Effector memory CD8-positive, alpha-beta T cell (primary cell): ENCODE measurements around the gene MED8.
"Not testable (repeated sequence)": the region's sequence is repeated elsewhere in the genome, so short reads cannot be mapped to it uniquely, and the experiment has no call there.

ENCODE experiments used
- ATAC-seq: fragments of 150-1000 bp; cut with Tn5 transposase; replicated peaks from 2 replicates; pipeline ENCODE4 v1.10.0; 2021; ENCODE audit warnings: mild to moderate bottlenecking, moderate library complexity
- DNase-seq, 3 experiments: peaks; one replicate each; pipeline ENCODE4 v3.0.0; 2021
- H3K27ac Mint-ChIP-seq, 2 donors: one replicate each; pipeline ENCODE4 v1.8.0; 2022; ENCODE audit warnings: mild to moderate bottlenecking in 2 of 2, mixed read lengths in 2 of 2, moderate library complexity in 2 of 2
- H3K27me3 Mint-ChIP-seq, 2 donors: one replicate each; pipeline ENCODE4 v1.8.0; 2022; ENCODE audit warnings: mixed read lengths in 2 of 2
- H3K36me3 Mint-ChIP-seq: one replicate; pipeline ENCODE4 v1.8.0; 2022; ENCODE audit warnings: mild to moderate bottlenecking, moderate library complexity, mixed read lengths; ENCODE audit not compliant: insufficient read depth
- H3K4me1 Mint-ChIP-seq, 2 donors: one replicate each; pipeline ENCODE4 v1.8.0; 2022; ENCODE audit warnings: low read depth in 2 of 2, mixed read lengths in 2 of 2
- H3K4me3 Mint-ChIP-seq, 2 donors: one replicate each; pipeline ENCODE4 v1.8.0; 2022; ENCODE audit warnings: mild to moderate bottlenecking in 2 of 2, mixed read lengths in 2 of 2, moderate library complexity in 2 of 2
- H3K9me3 Mint-ChIP-seq, 2 donors: one replicate each; pipeline ENCODE4 v1.8.0; 2022; ENCODE audit warnings: mixed read lengths in 2 of 2

MED8 gene

GRCh38 chr1:43414634-43415223 lies 25.1 kb upstream of the MED8 start:
- no peaks in the 10 kb centered on the region for H3K27me3 Mint-ChIP-seq
- DNase-seq (peak; percentile 55 to 66 (median 61)), ATAC-seq (peak; percentile 82)
- H3K27ac Mint-ChIP-seq: peak overlapping the region; percentile 5 to 44
- peaks cover 0 to 4% of the 10 kb centered on the region in 2 donors for H3K4me1 Mint-ChIP-seq
- peaks cover 4% of the 10 kb centered on the region for H3K36me3 Mint-ChIP-seq
- no peak overlapping the region for H3K4me3 Mint-ChIP-seq
- H3K9me3 Mint-ChIP-seq: no peaks in the 10 kb centered on the region

DNA sequence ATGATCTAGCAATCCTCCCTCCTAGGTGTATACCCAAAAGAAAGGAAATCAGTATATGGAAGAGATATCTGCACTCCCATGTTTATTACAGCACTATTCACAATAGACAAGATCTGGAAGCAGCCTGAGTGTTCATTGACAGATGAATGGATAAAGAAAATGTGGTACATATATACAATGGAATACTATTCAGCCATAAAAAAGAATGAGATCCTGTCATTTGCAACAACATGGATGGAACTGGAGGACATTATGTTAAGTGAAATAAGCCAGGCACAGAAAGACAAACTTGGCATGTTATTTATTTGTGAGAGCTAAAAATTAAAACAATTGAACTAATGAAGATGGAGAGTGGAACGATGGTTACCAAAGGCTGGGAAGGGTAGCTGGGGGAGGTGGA lies 23.8 kb upstream of the MED8 start:
- not testable (repeated sequence) for H3K27ac Mint-ChIP-seq, H3K36me3 Mint-ChIP-seq, H3K27me3 Mint-ChIP-seq

DNA sequence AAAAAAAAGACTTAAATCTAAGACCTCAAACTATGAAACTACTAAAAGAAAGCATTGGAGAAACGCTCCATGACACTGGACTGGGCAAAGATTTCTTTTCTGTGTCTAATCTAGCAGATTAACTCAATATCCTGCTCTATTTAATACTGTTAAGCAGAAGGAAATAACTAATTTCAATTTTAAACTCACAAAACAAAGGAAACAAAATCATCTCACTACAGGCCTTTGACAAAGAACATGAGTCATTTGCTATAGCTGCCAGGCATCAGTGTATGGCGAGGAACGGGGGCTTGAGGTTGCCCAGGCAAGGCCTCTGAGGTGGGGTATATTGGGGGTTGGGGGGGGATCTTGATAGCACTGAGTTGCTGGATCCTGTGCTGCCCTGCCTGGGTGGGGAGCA lies 21.0 kb upstream of the MED8 start:
- no peaks in the 10 kb centered on the region for H3K9me3 Mint-ChIP-seq
- peaks cover 0 to 4% of the 10 kb centered on the region in 2 donors for H3K4me1 Mint-ChIP-seq
- no peak overlapping the region for H3K4me3 Mint-ChIP-seq
- DNase-seq (no peak), ATAC-seq (no peak)
- peaks cover 29% of the 10 kb centered on the region for H3K36me3 Mint-ChIP-seq
- H3K27ac Mint-ChIP-seq: peak overlapping the region in 1 of 2 donors; percentile 29
- H3K27me3 Mint-ChIP-seq: no peaks in the 10 kb centered on the region

More for the DNA sequence above, 23.8 kb upstream of the MED8 start:
- not testable (repeated sequence) for H3K4me3 Mint-ChIP-seq, ATAC-seq, H3K4me1 Mint-ChIP-seq, DNase-seq, H3K9me3 Mint-ChIP-seq

- H3K27me3 Mint-ChIP-seq: no peaks in the 10 kb centered on the region
- H3K4me1 Mint-ChIP-seq: peaks cover 7 to 8% of the 10 kb centered on the region in 2 donors
- ATAC-seq (no peak), DNase-seq (no peak)
- no peak overlapping the region for H3K4me3 Mint-ChIP-seq
- no peak overlapping the region for H3K27ac Mint-ChIP-seq
- no peaks in the 10 kb centered on the region for H3K9me3 Mint-ChIP-seq
- H3K36me3 Mint-ChIP-seq: peaks cover 59% of the 10 kb centered on the region
These were observed 16.3 kb upstream of the MED8 start for GRCh38 chr1:43405876-43406234.

- H3K4me3 Mint-ChIP-seq: no peak overlapping the region
- ATAC-seq (no peak), DNase-seq (no peak)
- peaks cover 7 to 8% of the 10 kb centered on the region in 2 donors for H3K4me1 Mint-ChIP-seq
- H3K36me3 Mint-ChIP-seq: peaks cover 55% of the 10 kb centered on the region
- H3K27ac Mint-ChIP-seq: no peak overlapping the region
- H3K27me3 Mint-ChIP-seq: no peaks in the 10 kb centered on the region
- no peaks in the 10 kb centered on the region for H3K9me3 Mint-ChIP-seq
These were observed 15.7 kb upstream of the MED8 start for GRCh38 chr1:43405219-43405875.

- Mint-ChIP-seq H3K36me3 (peaks cover 54% of the 10 kb centered on the region), H3K4me3 (no peak overlapping the region), H3K9me3 (no peaks in the 10 kb centered on the region), H3K4me1 (peaks cover 7 to 8% of the 10 kb centered on the region in 2 donors), H3K27me3 (no peaks in the 10 kb centered on the region), H3K27ac (no peak overlapping the region)
- no peak for ATAC-seq
- no peak for DNase-seq
These were observed 14.8 kb upstream of the MED8 start for GRCh38 chr1:43404353-43404752.

GRCh38 chr1:43402089-43402865 lies 12.7 kb upstream of the MED8 start:
- no peak overlapping the region for H3K4me3 Mint-ChIP-seq
- H3K27ac Mint-ChIP-seq: peak overlapping the region; percentile 41

GRCh38 chr1:43400441-43400840 lies 10.8 kb upstream of the MED8 start:
- not testable (repeated sequence) for H3K27ac Mint-ChIP-seq, ATAC-seq, H3K4me3 Mint-ChIP-seq, H3K27me3 Mint-ChIP-seq, DNase-seq, H3K9me3 Mint-ChIP-seq
- H3K4me1 Mint-ChIP-seq: peaks cover 14 to 15% of the 10 kb centered on the region in 2 donors
- peaks cover 36% of the 10 kb centered on the region for H3K36me3 Mint-ChIP-seq

More at GRCh38 chr1:43402089-43402865, 12.7 kb upstream of the MED8 start:
- no peak for DNase-seq
- peaks cover 7 to 10% of the 10 kb centered on the region in 2 donors for H3K4me1 Mint-ChIP-seq
- H3K9me3 Mint-ChIP-seq: no peaks in the 10 kb centered on the region
- H3K36me3 Mint-ChIP-seq: peaks cover 46% of the 10 kb centered on the region
- ATAC-seq: no peak
- no peaks in the 10 kb centered on the region for H3K27me3 Mint-ChIP-seq

DNA sequence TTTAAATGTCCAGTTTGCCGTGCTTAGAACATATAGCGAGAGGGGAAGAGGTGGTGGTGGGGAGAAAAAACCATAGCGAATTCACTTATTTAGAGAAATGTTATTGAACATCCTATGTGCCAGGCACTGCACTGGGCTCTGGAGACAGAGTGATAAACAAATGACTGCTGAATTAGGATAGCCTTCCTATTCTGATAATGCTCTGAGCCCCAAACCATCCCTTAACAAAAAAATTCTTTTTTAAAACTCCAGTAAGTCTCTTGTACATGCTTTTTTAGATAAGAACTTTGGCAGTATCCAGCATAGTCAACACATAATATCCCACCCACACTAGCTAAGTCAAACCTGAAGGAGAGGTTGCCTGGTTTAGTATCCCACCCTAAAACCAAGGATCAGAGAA lies 8.6 kb upstream of the MED8 start:
- ATAC-seq (no peak), DNase-seq (no peak)
- H3K4me3 Mint-ChIP-seq: no peak overlapping the region
- H3K27me3 Mint-ChIP-seq: no peaks in the 10 kb centered on the region
- no peaks in the 10 kb centered on the region for H3K9me3 Mint-ChIP-seq
- peaks cover 28% of the 10 kb centered on the region for H3K36me3 Mint-ChIP-seq
- peak overlapping the region in 1 of 2 donors; percentile 23 for H3K27ac Mint-ChIP-seq
- H3K4me1 Mint-ChIP-seq: peaks cover 13 to 14% of the 10 kb centered on the region in 2 donors

GRCh38 chr1:43396059-43396458 lies 6.5 kb upstream of the MED8 start:
- ATAC-seq (no peak), DNase-seq (no peak)
- Mint-ChIP-seq H3K4me1 (peaks cover 14 to 18% of the 10 kb centered on the region in 2 donors), H3K36me3 (peaks cover 20% of the 10 kb centered on the region), H3K27me3 (no peaks in the 10 kb centered on the region), H3K9me3 (no peaks in the 10 kb centered on the region), H3K4me3 (no peak overlapping the region), H3K27ac (peak overlapping the region in 1 of 2 donors; percentile 80)

- Mint-ChIP-seq H3K4me3 (no peak overlapping the region), H3K4me1 (peaks cover 15 to 22% of the 10 kb centered on the region in 2 donors), H3K36me3 (peaks cover 20% of the 10 kb centered on the region), H3K27ac (no peak overlapping the region), H3K27me3 (no peaks in the 10 kb centered on the region), H3K9me3 (no peaks in the 10 kb centered on the region)
- no peak for ATAC-seq
- DNase-seq: no peak
These were observed 5.9 kb upstream of the MED8 start for GRCh38 chr1:43395523-43395922.

- no peaks in the 10 kb centered on the region for H3K27me3 Mint-ChIP-seq
- H3K4me1 Mint-ChIP-seq: peaks cover 32 to 48% of the 10 kb centered on the region in 2 donors
- peaks cover 28% of the 10 kb centered on the region for H3K36me3 Mint-ChIP-seq
- DNase-seq: no peak
- H3K4me3 Mint-ChIP-seq: no peak overlapping the region
- no peaks in the 10 kb centered on the region for H3K9me3 Mint-ChIP-seq
- peak overlapping the region; percentile 0 to 2 for H3K27ac Mint-ChIP-seq
- no peak for ATAC-seq
These were observed 3.1 kb upstream of the MED8 start for GRCh38 chr1:43392702-43393101.

DNA sequence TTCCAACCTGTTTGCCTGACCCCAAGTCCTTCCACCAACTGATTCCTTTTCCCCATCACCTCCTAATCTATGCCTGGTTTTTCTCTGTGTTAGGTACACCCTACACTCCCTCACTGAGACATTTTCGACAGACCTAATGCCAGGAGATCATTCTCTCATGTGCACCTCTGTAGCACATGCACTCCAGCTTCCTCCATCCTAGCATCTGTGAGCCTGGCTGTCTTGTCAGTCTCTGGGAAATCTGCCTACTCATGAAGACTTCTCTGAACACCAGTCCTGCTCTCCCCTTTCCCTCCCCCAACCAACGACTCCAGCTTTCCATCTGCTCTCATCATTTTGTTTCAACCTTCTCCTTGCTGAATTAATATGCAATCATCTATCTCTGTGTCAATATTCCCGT lies 987 bp downstream of the MED8 start:
- no peak for ATAC-seq
- Mint-ChIP-seq H3K27me3 (no peaks in the 10 kb centered on the region), H3K9me3 (no peaks in the 10 kb centered on the region)

More for the DNA sequence above, 987 bp downstream of the MED8 start:
- H3K36me3 Mint-ChIP-seq: peaks cover 40% of the 10 kb centered on the region
- peak overlapping the region; percentile 98 for H3K27ac Mint-ChIP-seq
- peaks cover 31 to 41% of the 10 kb centered on the region in 2 donors for H3K4me1 Mint-ChIP-seq
- no peak for DNase-seq
- peak overlapping the region; percentile 99 for H3K4me3 Mint-ChIP-seq
